BE2C (cell line): Measurements from ENCODE around the gene TMSB4X.
A peak's percentile ranks its signal among the peaks of the same experiment; 100 is the strongest.

ENCODE experiments used
- DNase-seq: peaks from one replicate; pipeline ENCODE4 v3.0.0-alpha.2; 2020
- H3K27me3 ChIP-seq: fragments of 250-450 bp; sonication (Bioruptor Pico); 2 replicates; pipeline ENCODE4 v1.5.1; 2020; ENCODE audit warnings: mild to moderate bottlenecking
- H3K36me3 ChIP-seq: fragments of 250-450 bp; sonication (Bioruptor Pico); 2 replicates; pipeline ENCODE4 v1.5.1; 2020; ENCODE audit warnings: mild to moderate bottlenecking
- H3K4me1 ChIP-seq: fragments of 250-450 bp; sonication (Bioruptor Pico); 2 replicates; pipeline ENCODE4 v1.5.1; 2020
- H3K4me3 ChIP-seq: 2 replicates; pipeline ENCODE4 v1.5.1; 2011; ENCODE audit warnings: low read depth, low read length
- H3K9me3 ChIP-seq: fragments of 250-450 bp; sonication (Bioruptor Pico); 2 replicates; pipeline ENCODE4 v1.5.1; 2020
- CTCF ChIP-seq: IDR thresholded peaks from 2 replicates; pipeline ENCODE4 v1.5.1; 2012; ENCODE audit warnings: mild to moderate bottlenecking, low read depth, low read length

The TMSB4X gene

DNA sequence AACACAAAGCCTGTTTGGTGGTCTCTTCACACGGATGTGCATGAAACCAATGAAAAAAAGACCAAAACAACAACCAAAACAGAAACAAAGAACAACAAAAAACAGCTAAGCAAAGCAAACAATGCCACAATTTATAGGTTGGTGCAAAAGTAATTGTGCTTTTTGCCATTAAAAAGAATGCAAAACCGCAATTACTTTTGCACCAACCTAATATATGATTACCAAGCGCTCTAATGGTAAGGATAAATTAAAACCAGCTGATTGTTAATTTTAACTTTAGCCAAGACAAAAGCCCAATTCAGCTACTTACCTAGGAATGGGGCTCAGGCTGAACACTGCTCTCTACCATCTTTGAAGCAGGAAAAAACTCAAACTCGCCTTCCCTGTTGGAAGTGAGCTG, 29.4 kb upstream of the TMSB4X start:
- no peak for DNase-seq
- Histone ChIP-seq H3K4me1 (peaks cover 5% of the 10 kb centered on the region; the same call in 1 of the 2 replicates), H3K4me3 (no peak overlapping the region), H3K27me3 (no peaks in the 10 kb centered on the region), H3K9me3 (no peaks in the 10 kb centered on the region), H3K36me3 (no peaks in the 10 kb centered on the region)
- no peak for TF ChIP-seq CTCF

GRCh38 chrX:12946406-12946805, 28.5 kb upstream of the TMSB4X start:
- no peaks in the 10 kb centered on the region for H3K36me3 ChIP-seq
- no peaks in the 10 kb centered on the region for H3K27me3 ChIP-seq
- peaks cover 5% of the 10 kb centered on the region; the same call in 1 of the 2 replicates for H3K4me1 ChIP-seq
- no peak overlapping the region for H3K4me3 ChIP-seq
- no peaks in the 10 kb centered on the region for H3K9me3 ChIP-seq
- TF ChIP-seq CTCF: no peak
- no peak for DNase-seq

DNA sequence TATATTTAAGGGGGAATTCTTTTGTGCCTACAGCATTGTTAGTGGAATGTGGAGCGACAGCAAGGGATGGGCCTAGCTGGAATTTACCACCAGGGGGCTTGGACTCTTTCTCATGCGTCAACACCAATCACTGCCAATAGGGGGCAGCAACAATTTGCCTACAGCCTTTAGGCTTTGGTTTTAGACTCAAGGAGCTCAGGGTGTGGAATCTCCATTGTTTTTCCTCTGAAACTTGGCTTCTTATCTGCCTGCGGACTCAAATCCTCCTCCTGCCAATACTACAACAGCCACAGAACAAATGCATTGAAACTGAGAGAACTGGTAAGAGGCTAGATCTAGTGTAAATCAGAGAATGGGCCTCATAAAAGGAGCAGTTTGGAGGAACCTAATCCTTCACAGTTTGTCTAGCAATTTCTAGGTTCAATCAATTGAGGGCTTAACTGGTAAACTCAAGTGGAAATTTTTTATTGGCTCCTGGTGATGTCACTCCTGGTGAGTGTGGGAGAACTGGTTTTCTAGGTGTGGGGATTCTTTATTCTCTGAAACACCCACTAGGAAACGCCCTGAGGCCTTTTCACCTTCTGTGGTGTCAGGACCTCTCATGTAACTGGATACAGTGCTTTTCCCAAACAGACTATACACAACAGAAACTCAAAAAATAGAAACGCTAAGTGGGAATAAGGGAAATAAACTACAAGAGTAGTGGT, 27.9 kb upstream of the TMSB4X start:
- Histone ChIP-seq H3K27me3 (no peaks in the 10 kb centered on the region), H3K36me3 (no peaks in the 10 kb centered on the region), H3K4me1 (peaks cover 5% of the 10 kb centered on the region; the same call in 1 of the 2 replicates), H3K9me3 (no peaks in the 10 kb centered on the region), H3K4me3 (no peak overlapping the region)
- peak; percentile 63 for DNase-seq
- TF ChIP-seq CTCF: peak; percentile 99

- Histone ChIP-seq H3K4me3 (no peak overlapping the region), H3K4me1 (peaks cover 5% of the 10 kb centered on the region; the same call in 1 of the 2 replicates), H3K27me3 (no peaks in the 10 kb centered on the region), H3K36me3 (no peaks in the 10 kb centered on the region), H3K9me3 (no peaks in the 10 kb centered on the region)
- no peak for TF ChIP-seq CTCF
- DNase-seq: no peak
Measured at GRCh38 chrX:12947545-12948235, 27.2 kb upstream of the TMSB4X start.

DNA sequence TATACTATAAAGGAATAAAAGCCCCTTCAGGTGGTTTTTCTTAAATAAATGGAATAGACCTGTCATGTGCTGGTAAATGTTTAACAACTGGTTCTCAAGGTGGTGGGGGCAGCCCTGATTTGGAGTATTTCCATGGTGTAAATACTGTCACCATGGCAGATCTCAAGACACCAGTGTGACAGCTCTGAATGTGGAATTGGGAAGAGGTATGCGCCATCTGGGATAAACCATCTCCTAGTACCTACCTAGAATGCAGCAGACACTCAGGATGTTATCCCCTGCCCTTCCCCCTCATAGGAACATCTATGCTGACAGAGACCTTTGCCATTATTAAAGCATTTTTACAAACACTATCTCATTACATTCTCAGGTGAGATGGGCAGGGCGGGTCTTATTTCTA, 26.4 kb upstream of the TMSB4X start:
- peaks cover 5% of the 10 kb centered on the region; the same call in 1 of the 2 replicates for H3K4me1 ChIP-seq
- DNase-seq: no peak
- no peak for TF ChIP-seq CTCF
- H3K36me3 ChIP-seq: no peaks in the 10 kb centered on the region
- no peaks in the 10 kb centered on the region for H3K27me3 ChIP-seq
- no peaks in the 10 kb centered on the region for H3K9me3 ChIP-seq
- H3K4me3 ChIP-seq: no peak overlapping the region
